ENCODE results near the gene ANKRD62.

GRCh38 chr18:12113999-12114646, 20.5 kb downstream of the ANKRD62 start:
- TF ChIP-seq POLR2A (IDR thresholded peaks at IDR 0.05; ENCODE audit: low read depth, low read length) (no peak), CTCF (conservative IDR thresholded peaks at IDR 0.05; ENCODE audit: low read depth, low read length) (no peak), CEBPB (IDR thresholded peaks at IDR 0.05; ENCODE audit: low read depth, low read length) (peak; percentile 80), BHLHE40 (IDR thresholded peaks at IDR 0.05; ENCODE audit: low read depth, low read length) (no peak), ELK1 (IDR thresholded peaks at IDR 0.05; ENCODE audit: borderline replicate concordance, low read depth, low read length) (no peak), USF2 (IDR thresholded peaks at IDR 0.05; ENCODE audit: low read depth, low read length) (no peak)

All from IMR-90 (cell line).